NCI-H526 treated with DMSO at 0.1 percent for 48 hours (cell line): Measurements from ENCODE around the gene FGFR3.
"Not testable (repeated sequence)": the region's sequence is repeated elsewhere in the genome, so short reads cannot be mapped to it uniquely, and the experiment has no call there.

ENCODE experiments used
- DNase-seq: peaks from one replicate; lab custom pipeline; 2025; lab: John Stamatoyannopoulos, UW

The FGFR3 gene

GRCh38 chr4:1842339-1842895 is 49.3 kb downstream of the FGFR3 start:
- DNase-seq, result no peak

GRCh38 chr4:1842993-1843448 is 49.9 kb downstream of the FGFR3 start:
- no peak for DNase-seq

- no peak for DNase-seq
Observed at GRCh38 chr4:1843852-1844251, 50.8 kb downstream of the FGFR3 start.

GRCh38 chr4:1844618-1845017 is 51.5 kb downstream of the FGFR3 start:
- not testable (repeated sequence) for DNase-seq

- no peak for DNase-seq
Observed at GRCh38 chr4:1846580-1846979, 53.5 kb downstream of the FGFR3 start.

- no peak for DNase-seq
Observed at GRCh38 chr4:1850276-1850675, 57.2 kb downstream of the FGFR3 start.

GRCh38 chr4:1851160-1851559 is 58.1 kb downstream of the FGFR3 start:
- DNase-seq, result no peak

- no peak for DNase-seq
Observed at GRCh38 chr4:1851575-1852410, 58.7 kb downstream of the FGFR3 start.

- DNase-seq, result no peak
Observed at GRCh38 chr4:1852904-1853623, 60.0 kb downstream of the FGFR3 start.

- no peak for DNase-seq
Observed at GRCh38 chr4:1854752-1855151, 61.7 kb downstream of the FGFR3 start.

GRCh38 chr4:1855333-1856070 is 62.4 kb downstream of the FGFR3 start:
- no peak for DNase-seq

- peak; percentile 91 for DNase-seq
Observed at GRCh38 chr4:1856071-1856942, 63.2 kb downstream of the FGFR3 start, which contains the start of gene LETM1. Gene LETM1 (minus strand): TSS chr4:1856156. CDS start chr4:1855950, 206 bp downstream.

GRCh38 chr4:1856943-1857699 is 64.0 kb downstream of the FGFR3 start:
- no peak for DNase-seq

GRCh38 chr4:1857931-1858330 is 64.8 kb downstream of the FGFR3 start:
- no peak for DNase-seq
